Esophagus muscularis mucosa (tissue), 4 donors: ENCODE data around the gene INO80D. TPM values are rescaled to one million over a fixed set of nuclear protein-coding genes. Genes with fewer than 3 reads are reported as not detected.

Experiments
- DNase-seq: peaks from one replicate; pipeline ENCODE4 v3.0.0-alpha.2; 2017; ENCODE audit errors: extremely low spot score
- H3K27ac ChIP-seq, 4 donors: fragments of 200-600 bp; sonication (generic); replicated peaks in 1 of 4; 1 replicate in 3 of 4; 2 replicates in 1 of 4; pipeline ENCODE4 v1.5.1; 2016 to 2019; ENCODE audit warnings: mild to moderate bottlenecking in 1 of 4
- H3K27me3 ChIP-seq, 4 donors: fragments of 200-600 bp; sonication (generic); one replicate each; pipeline versions ENCODE4 v1.5.1 to v1.6.0; 2016 to 2019
- H3K36me3 ChIP-seq, 4 donors: fragments of 200-600 bp; sonication (generic); one replicate each; pipeline ENCODE4 v1.5.1; 2016 to 2019
- H3K4me1 ChIP-seq, 4 donors: fragments of 200-600 bp; sonication (generic); one replicate each; pipeline ENCODE4 v1.5.1; 2016 to 2019
- H3K4me3 ChIP-seq, 4 donors: fragments of 200-600 bp; sonication (generic); 1 replicate in 2 of 4; 2 replicates in 2 of 4; pipeline ENCODE4 v1.5.1; 2016 to 2019; ENCODE audit warnings: mild to moderate bottlenecking in 4 of 4, moderate library complexity in 1 of 4
- H3K9me3 ChIP-seq, 4 donors: fragments of 200-600 bp; sonication (generic); 1 replicate in 3 of 4; 2 replicates in 1 of 4; pipeline ENCODE4 v1.5.1; 2016 to 2019
- CTCF ChIP-seq, 3 experiments: fragments of 200-600 bp in 2 of 3; fragments of 450-650 bp in 1 of 3; sonication (generic) in 2 of 3; IDR thresholded peaks; one replicate each; pipeline ENCODE4 v1.5.1; 2017 to 2019; ENCODE audit warnings: antibody characterized with exemption in 3 of 3, mild to moderate bottlenecking in 2 of 3, moderate library complexity in 1 of 3
- EP300 ChIP-seq: sonication (generic); formaldehyde crosslinking; IDR thresholded peaks from one replicate; pipeline ENCODE4 v1.6.1; 2017; ENCODE audit warnings: antibody characterized with exemption
- POLR2A ChIP-seq: fragments of 450-650 bp; IDR thresholded peaks from one replicate; pipeline ENCODE4 v1.6.1; 2017; ENCODE audit warnings: antibody characterized with exemption, moderate library complexity, mild to moderate bottlenecking, low read depth
- POLR2AphosphoS5 ChIP-seq, 2 donors: sonication (generic); formaldehyde crosslinking; IDR thresholded peaks; one replicate each; pipeline ENCODE4 v1.6.1; 2017; ENCODE audit warnings: antibody characterized with exemption in 2 of 2
- WGBS: methylation state at CpG from one replicate; pipeline ENCODE4 v1.1.5; 2018; 5-methylcytosine and 5-hydroxymethylcytosine counted together
- intact Hi-C: fragments of 100-400 bp; cut with DNase I; formaldehyde crosslinking; loops from one replicate; pipeline ENCODE4 v1.15.1; 2023
- total RNA-seq, 4 donors: library from RNA; depleted of rRNA; stranded (reverse); fragments of >200 nt; gene quantifications; one replicate each; pipeline versions ENCODE4 v1.1.0 to v1.2.1, GENCODE V29; 2016

INO80D gene
- total RNA-seq, 4 donors from 2014 or later = 11.1 to 19.9 (median 16.2) TPM

DNA sequence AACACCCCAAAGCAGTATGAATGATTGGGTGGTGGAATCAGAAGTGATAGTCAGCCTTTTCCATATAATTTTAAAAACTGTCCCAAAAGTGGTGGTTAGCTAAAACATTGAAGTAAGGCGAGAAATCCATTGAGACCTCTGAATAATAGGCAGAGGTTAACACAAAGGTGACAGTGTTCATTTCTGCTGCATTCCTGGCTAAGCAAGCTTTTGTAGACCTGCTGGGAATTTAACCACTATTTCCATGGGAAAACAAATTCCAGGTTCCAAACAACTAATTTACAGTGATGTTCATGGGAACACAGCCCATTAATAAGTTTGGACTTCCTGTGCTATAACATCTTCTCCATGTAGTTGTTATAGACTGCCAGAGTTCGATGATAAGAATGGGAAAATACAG is 6.3 kb upstream of the INO80D start:
- Histone ChIP-seq H3K4me1 (peaks cover 2 to 17% (median 14%) of the 10 kb centered on the region in 4 donors), H3K27me3 (no peaks in the 10 kb centered on the region), H3K27ac (no peak overlapping the region), H3K4me3 (no peak overlapping the region), H3K36me3 (peaks cover 0 to 18% (median 7%) of the 10 kb centered on the region in 4 donors), H3K9me3 (no peaks in the 10 kb centered on the region)
- TF ChIP-seq CTCF (IDR thresholded peaks at IDR 0.05) (no peak), POLR2AphosphoS5 (IDR thresholded peaks at IDR 0.05) (no peak), EP300 (no peak), POLR2A (no peak)
- no peak for DNase-seq
- WGBS = 91% methylated on average over 2 of the region's 2 CpGs
- intact Hi-C loops = no loop called here

GRCh38 chr2:206088248-206088647 is 2.3 kb upstream of the INO80D start:
- H3K9me3 ChIP-seq = no peaks in the 10 kb centered on the region
- intact Hi-C loops = no loop called here
- no peak overlapping the region for H3K4me3 ChIP-seq
- no peak for DNase-seq
- TF ChIP-seq CTCF (IDR thresholded peaks at IDR 0.05) (no peak), EP300 (no peak), POLR2AphosphoS5 (IDR thresholded peaks at IDR 0.05) (no peak), POLR2A (no peak)
- H3K27ac ChIP-seq = peak overlapping the region in 2 of 4 donors; percentile 15 to 39
- peaks cover 0 to 14% (median 7%) of the 10 kb centered on the region in 4 donors for H3K36me3 ChIP-seq
- H3K4me1 ChIP-seq = peaks cover 7 to 33% (median 29%) of the 10 kb centered on the region in 4 donors
- H3K27me3 ChIP-seq = no peaks in the 10 kb centered on the region

GRCh38 chr2:206086716-206087350 is 859 bp upstream of the INO80D start:
- Histone ChIP-seq H3K4me1 (peaks cover 9 to 38% (median 35%) of the 10 kb centered on the region in 4 donors), H3K36me3 (peaks cover 0 to 14% (median 7%) of the 10 kb centered on the region in 4 donors), H3K27ac (peak overlapping the region; percentile 96 to 99 (median 98)), H3K27me3 (no peaks in the 10 kb centered on the region), H3K4me3 (peak overlapping the region; percentile 77 to 94 (median 86)), H3K9me3 (no peaks in the 10 kb centered on the region)
- DNase-seq = no peak
- no peak for TF ChIP-seq POLR2A
- no peak for TF ChIP-seq EP300
- no peak for TF ChIP-seq POLR2AphosphoS5 (IDR thresholded peaks at IDR 0.05)
- TF ChIP-seq CTCF (IDR thresholded peaks at IDR 0.05) = no peak
- WGBS = 2% methylated on average over 4 of the region's 4 CpGs
- intact Hi-C loops = no loop called here

DNA sequence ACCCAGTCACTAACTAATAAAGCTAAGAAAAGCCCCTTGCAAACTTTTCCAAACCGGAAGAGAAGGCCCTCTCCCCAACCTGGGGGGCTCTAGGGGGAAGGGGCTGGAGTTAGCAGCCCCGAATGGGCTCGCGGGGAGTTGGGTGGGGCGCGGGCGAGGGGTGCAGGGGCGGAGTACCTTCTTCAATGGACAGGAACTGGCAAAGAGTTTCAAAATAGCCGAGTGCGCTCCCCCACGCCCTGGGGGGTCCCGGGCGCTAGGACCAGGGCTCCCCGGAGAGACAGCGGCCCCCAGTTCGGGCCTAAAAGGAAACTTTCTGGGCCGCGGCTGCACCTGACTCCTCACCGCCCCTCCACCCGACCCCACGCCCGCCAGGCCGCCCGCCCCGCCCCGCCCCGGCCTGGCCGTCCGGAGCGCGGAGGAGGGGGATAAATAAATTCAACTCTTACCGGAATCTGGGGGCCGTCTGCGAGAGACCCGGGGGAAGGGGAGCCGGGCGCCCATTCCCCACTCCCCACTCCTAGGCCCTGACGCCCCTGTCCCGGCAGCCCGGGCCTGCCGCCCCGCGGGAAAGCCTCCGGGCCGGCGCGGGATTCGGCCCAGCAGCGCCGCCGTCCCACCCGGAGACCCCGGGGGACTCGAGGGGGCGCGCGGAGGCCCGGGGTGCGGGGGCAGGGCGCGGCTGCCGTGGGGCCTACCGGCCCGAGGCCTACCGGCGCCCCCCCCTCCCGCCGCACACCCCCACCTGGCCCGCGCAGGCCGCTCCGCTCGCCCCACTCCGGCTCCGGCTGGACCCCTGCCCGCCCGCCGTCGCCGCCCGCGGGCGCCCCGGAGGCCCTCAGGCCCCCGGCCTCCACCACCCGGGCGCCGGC is 868 bp downstream of the INO80D start:
- peaks cover 9 to 43% (median 37%) of the 10 kb centered on the region in 4 donors for H3K4me1 ChIP-seq
- 3% methylated on average over 29 of the region's 88 CpGs for WGBS
- no peaks in the 10 kb centered on the region for H3K9me3 ChIP-seq
- TF ChIP-seq CTCF (IDR thresholded peaks at IDR 0.05) = no peak
- TF ChIP-seq POLR2AphosphoS5 (IDR thresholded peaks at IDR 0.05) = no peak
- TF ChIP-seq EP300 = no peak
- no peak for TF ChIP-seq POLR2A
- H3K36me3 ChIP-seq = peaks cover 0 to 4% (median 2%) of the 10 kb centered on the region in 4 donors
- H3K27ac ChIP-seq = peak overlapping the region; percentile 96 to 99 (median 98)
- peak overlapping the region; percentile 77 to 94 (median 86) for H3K4me3 ChIP-seq
- no peaks in the 10 kb centered on the region for H3K27me3 ChIP-seq
- intact Hi-C loops = no loop called here
- no peak for DNase-seq
